HG02642 (cell line): ENCODE results near the gene TBC1D22B.

Experiments used
- ATAC-seq: cut with Tn5 transposase; IDR thresholded peaks from one replicate; pipeline ENCODE4 v1.9.1; 2021; ENCODE audit warnings: mild to moderate bottlenecking; ENCODE audit not compliant: unreplicated experiment, poor library complexity

Gene TBC1D22B

DNA sequence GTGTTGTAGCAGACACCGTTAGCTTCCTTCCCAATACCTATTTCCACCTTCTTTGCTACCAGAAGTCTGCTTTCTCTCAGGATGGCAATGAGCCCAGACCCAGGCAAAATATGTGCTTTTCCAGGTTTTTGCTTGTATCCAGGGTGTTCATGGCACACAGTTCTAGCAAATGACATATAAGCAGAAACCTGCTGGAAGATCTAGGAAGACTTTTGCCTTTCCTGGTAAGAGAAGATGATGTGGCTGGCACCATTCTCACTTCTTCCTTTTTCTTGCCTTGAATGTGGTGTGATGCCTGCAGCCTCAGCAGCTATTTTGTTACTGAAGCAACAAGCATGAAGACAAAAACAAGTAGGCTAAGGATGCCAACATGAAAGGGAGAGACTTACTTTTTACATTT, 19.2 kb upstream of the TBC1D22B start:
- no peak for ATAC-seq

DNA sequence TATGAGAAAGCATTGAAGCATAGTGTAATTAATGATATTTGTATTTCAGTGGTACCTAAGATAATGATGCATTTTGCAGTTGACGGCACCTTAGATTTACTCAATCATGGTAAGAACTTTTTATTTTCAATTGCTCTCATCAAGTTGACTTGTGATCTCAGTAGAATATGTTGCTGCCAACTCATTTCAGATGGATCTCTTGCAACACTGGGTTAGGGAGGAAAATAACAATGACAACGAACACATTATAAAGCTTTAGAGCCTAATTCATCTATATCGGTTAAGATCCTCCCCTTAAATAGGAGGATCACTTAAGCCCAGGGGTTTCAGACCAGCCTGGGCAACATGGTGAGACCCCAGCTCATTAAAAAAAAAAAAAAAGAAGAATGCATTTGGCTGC, 18.0 kb upstream of the TBC1D22B start:
- no peak for ATAC-seq

DNA sequence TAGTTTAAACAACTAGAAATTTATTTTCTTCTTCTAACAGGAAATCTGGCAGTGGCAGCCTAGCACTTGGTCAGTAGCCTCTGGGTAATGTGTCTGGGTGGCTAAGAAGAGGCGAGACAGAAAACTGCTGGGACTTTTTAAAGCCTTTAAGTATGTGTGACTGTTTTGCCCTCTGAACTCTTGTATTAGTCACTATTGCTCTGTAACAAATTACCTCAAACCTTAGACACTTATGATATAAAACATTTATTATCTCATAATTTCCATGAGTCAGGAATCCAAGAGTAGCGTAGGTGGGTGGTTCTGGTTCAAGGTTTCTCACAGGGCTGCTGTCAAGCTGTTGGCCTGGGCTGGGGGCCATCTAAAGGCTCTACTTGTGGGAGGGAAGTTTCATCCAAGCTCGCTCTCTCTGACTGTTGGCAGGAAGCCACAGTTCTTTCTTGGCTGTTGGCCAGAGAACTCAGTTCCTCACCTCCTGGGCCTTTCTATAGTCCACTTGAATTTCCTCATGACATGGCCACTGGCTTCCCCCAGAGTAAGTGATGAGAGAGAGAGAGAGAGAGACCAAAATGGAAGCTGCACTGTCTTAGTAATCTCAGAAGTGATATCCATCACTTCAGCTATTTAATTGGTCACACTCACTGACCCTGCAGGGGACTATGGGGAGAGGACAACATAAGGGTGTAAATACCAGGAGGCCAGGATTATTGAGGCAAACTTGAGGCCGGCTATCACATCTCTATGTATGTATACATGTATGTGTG, 17.4 kb upstream of the TBC1D22B start:
- ATAC-seq = peak; percentile 73

DNA sequence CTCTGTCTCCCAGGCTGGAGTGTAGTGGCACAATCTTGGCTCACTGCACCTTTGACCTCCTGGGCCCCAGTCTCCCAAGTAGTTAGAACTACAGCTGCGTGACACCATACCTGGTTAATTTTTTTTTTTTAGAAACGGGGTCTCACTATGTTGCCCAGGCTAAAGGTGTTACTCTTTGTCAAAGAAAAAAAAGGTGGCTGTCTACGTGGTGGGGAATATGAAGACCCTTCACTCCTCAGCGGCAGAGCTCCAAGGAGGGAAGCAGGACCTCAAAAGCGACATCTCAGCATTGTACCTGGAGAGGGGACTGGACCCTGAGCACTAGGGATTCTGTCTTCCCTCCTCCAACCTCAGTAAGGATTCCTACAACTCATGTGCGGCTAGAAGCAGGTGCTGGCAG, 16.4 kb upstream of the TBC1D22B start:
- ATAC-seq = no peak

DNA sequence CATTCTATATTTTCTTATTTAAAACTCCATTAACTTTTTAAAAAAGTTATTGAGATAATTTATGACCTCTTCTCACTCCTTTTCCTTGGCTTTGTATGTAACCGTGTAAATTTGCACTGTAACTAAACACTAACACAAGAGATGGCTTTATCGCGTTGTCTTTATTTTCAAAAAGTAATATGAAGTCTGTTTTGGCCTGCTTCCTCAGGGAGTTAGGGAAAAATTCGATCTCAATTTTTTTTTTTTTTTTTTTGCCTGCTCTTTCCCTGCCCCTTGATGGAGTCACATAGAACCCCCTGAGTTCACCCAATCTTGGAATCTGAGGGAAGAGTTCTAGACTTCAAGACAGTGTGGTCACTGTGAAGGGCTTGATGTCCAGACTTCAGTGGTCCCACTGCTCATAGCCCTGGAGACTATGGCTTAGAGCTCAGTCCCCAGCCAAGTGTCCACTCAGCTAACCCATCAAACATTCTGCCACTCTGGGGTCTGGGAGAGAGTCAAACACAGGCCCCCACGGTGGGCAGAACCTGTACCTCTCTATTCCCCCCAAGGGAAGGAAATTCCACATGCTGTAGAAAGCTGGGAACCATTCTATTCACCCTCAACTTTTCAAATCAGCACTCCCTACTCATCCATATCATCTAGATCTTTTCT, 15.7 kb upstream of the TBC1D22B start:
- ATAC-seq = no peak

DNA sequence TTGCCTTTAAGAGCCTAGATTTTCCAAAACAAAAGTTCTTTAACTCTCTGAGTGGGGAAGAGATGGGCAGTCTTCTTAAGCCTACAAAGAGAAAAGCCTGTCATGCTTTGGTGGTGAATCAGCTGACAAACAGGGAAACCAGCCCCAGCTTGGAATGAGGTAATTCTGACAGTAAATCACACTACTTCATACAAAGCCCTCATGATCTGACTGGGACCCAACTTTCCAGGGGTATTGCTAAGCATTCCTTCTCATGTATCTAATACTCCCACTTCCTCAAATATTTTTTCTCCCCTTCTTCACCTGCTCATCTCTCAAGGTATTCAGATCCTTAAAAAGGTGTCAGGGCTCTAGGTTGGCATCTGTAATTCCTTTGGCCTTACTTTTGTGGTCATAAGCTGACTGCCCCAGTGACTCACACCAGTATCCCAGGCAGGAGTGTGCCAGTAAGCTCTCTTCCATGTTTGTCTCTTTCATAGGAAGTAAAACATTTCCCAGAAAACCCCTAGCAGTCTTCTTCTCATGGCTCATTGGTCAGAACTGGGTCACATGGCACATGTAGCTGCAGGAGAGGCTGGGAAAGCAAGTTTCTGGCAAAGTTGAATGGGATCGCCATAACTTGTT, 15.0 kb upstream of the TBC1D22B start:
- no peak for ATAC-seq

DNA sequence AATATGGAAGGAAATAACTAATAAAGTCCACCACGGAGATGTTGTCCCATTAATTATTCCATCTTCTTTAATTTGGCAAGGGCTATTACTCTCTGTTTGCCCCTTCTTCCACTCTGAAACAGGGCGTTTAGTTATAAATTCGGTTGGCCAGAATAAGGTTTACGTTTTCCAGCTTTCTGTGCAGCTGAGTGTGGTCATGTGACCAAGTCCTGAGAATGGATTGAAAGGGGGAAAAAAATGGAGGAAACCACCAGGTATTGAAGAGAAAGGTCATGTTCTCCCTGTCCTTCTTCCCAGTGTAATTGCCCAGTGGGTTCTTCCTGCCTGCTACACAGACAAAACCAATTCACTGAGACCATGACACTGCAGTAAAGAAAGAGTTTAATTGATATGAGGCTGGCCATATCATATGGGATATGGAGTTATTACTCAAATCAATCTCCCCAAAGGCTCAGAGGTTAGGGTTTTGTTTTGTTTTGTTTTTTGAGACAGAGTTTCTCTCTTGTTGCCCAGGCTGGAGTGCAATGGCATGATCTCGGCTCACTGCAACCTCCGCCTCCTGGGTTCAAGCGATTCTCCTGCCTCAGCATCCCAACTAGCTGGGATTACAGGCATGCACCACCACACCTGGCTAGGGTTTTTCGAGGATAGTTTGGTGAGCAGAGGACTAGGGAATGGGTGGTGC, 14.3 kb upstream of the TBC1D22B start:
- ATAC-seq = no peak

DNA sequence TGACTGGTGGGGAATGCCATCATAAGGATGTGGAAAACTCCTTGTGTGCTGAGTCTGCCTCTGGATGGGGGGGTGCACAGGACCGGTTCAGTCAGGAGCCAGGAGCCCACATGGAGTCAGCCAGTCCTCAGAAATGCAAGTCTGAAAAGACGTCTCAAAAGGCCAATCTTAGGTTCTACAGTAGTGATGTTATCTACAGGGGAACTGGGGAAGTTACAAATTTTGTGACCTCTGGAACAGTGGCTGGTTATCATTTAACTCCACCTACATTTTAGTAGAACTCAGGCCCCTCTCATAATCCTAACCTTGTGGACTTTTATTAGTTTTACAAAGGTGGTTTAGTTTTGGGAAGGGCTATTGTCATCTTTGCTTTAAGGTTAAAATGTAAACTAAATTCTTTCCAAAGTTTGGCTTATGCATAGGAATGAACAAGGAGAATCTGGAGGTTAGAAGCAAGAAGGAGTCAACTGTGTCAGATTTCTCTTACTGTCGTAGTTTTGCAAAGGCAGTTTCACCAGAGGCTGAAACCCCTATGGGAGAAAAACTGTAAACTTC, 13.7 kb upstream of the TBC1D22B start:
- no peak for ATAC-seq

DNA sequence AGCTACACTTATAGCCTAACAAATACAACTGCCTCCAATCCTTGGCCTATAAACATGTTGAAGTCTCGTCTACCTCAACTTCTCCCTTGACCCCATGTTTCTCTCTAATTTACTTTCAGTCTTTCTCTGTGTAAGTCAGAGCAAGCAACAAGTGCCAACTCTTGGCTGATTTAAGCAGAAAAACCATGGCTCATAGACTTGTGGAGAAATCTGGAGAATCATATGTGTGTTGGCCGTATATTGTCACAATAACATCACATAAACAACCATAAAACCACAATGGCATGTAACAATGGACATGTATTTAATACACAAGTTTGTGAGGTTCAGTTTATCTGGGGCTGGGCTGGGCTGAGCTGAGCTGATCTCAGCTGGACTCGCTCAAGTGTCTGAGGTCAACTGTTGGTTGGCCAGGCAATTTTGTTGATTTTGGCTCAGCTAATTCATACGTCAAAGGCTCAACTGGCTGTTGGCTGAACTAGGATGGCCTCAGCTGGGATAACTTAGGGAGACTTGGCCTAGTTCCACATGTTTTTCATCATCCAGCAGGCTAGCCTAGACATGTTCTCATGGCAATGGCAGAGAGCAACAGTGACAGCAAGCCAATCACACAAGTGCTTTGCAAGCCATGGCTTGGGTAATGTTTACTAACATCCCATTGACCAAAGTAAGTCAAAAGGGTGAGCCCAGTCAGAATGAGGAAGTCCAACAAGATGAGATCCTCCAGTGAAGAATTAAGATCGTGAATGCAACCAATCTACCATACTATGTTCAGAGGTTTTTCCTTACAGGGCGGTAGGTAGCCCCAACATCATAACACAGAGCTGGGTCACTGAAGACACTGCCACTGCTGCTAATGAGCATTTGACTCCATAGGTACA, 12.9 kb upstream of the TBC1D22B start:
- no peak for ATAC-seq

DNA sequence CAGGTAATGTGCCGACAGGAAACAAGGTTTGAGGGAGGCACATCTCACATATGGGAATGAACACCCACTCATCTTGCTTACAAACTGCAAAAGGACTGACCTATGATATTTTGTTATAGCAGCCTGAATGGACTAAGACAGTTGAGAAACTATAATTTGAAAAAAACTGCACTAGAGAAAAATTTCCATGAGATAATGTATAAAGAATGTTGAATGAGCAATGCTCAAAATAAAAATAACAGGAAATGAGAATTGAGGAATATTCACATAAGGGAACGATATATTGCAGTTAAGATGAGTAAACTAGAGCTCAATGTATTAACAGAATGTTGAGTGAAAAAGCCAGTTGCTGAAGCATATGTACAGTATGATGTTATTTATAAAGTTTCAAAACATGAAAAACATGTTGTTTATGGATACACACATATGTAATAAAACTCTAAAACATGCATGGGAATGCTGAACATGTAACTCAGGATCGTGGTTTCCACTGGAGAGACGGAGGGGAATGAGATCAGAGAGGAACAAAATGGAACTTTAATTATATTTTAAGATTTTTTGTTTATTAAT, 6.3 kb upstream of the TBC1D22B start:
- no peak for ATAC-seq

DNA sequence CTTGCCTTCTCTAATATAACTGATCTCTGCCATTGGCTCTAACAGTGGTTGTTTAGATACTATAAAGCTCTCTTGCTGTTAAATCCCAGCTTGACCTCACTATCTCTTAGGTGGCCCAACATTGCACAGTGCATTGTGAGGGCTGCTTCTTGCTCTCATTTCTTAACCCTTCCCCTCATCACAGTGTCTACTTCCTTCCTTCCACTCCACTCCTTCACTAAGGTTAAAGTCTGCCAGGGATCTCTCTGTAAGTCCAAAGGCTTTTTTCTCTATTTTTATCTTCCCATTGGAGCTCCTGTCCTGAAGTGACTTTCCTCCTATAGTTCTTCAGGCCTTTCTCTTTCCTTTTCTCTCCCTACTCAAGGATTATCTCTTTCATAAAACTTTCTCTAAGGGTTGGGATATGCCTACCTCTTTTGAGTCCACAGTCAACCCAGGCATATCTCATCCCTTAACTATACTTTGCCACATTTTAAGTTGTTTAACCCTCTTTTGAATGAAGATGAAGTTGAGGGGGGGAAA, 4.0 kb upstream of the TBC1D22B start:
- no peak for ATAC-seq

DNA sequence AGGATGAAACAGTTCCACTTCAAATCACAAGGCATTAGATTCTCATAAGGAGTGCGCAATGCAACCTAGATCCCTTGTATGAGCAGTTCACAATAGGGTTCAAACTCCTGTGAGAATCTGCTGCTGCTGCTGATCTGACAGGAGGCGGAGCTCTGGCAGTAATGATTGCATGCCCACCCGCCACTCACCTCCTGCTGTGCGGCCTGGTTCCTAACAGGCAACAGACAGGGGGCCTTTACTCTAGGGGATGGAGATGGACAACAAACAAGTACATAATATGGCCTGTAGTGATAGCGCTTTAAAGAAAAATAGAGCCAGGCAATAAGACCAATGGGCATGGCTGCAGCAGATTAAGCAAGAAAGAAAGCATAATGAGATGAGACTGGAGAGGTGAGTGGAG, 2.7 kb upstream of the TBC1D22B start:
- no peak for ATAC-seq

DNA sequence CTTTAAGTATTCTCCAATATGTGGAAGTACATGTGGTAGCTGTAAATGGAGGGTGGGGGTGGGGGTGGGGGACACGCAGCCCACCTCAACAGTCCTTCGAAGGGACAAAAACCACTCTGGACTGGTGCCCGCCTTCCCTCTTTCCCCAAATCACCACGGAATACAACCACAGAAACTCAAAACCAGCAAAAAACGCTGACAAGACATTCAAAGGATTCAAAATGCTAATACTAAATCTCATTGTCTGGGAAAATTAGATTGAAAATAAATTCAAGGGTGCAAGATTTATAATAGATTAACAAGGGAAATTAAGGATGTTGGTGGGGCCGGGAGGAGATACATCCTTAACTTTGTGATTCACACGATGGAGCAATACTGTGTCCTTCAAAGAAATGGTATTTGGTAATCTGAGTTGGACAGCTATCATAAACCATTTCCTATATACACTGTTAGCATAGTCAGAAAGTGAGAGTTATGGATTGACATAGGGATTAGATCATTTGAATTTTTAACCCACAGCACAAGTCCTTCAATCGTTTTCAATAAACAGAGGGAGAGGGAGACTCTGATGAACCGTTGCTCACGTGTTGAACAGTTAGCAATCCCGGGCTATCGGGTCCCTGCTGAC, 766 bp upstream of the TBC1D22B start:
- ATAC-seq = no peak

DNA sequence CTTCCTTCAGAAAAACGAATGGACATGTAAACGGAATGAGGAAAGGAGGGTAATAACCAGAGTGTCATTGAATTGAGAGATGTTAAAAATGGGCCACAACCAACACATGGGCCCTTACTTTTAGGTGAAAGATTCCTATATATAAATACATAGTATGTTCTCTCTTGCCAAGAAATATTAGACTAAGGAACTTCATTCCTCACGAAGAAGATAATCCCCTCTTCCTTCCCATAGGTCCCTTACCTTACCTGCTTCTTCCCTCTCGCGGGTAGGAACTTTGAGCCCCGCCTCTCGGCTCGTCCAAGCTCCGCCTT, 295 bp upstream of the TBC1D22B start:
- no peak for ATAC-seq

DNA sequence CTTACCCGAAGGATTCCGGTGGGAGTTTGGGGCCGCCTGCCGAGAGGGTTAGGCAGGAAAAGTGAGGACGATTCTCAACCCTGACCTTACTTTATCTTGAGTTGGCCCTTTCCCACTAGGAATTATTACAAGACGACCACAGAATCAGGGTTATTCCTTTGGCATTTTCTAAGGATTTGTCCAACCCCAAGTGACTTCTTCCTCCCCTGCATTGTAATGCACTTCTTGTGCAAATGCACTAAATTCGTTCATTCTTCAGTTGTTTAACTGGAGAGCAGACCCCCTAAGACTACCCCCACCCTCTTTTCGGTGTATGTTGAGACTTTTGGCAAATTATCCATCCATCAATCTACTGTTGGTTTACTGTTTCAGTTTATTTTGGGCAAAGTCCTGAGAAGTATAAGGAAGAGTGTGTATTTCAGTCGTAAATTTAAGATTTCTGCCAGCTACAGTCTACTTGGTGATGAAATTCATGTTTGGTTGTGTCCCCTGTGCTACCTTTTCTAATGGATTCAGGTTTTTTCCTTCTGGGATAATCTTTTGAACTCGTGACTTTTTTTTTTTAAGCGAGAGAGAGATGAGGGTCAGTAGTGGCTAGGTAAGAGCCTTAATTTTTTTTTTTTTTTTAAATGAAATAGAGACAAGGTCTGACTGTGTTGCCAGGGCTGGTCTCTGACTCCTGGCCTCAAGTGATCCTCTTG, 983 bp downstream of the TBC1D22B start:
- ATAC-seq = no peak

DNA sequence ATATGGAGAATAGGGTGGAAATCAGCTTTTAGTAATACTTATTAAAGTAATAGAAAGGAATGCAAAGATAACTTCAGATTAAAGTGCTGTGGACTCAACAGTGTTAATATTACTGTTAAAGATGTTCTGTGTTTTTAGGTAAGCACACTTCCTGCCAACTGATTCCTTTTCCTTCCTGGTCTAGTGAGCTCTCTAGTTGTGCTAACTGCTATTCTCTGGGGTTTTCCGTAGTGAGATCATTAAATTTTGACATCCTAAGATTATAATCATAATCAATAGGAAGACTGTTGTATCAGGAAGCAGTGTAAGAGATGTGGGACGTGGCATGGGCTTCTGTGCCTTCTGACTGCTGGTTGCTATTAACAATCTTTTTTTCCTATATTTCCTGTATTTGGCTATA, 1.6 kb downstream of the TBC1D22B start:
- ATAC-seq = no peak

DNA sequence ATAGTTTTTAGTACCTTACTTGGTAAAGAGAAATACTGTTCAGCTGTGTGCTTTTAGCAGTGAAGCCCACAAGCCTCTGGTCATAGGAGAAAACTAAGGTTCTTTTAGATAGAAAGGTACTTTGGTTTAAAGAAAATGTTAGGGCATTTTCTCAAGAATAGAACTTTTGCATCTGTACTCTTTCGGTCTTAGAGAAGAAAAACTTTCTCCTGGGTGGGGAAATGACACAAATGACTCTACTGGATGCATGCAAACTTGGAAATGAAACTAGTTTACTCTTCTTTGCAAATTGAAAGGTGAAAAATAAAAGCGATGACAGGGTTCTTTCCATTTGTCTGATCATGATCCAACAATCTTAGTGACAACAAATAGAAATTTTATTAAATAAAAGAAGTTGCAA, 2.5 kb downstream of the TBC1D22B start:
- no peak for ATAC-seq

DNA sequence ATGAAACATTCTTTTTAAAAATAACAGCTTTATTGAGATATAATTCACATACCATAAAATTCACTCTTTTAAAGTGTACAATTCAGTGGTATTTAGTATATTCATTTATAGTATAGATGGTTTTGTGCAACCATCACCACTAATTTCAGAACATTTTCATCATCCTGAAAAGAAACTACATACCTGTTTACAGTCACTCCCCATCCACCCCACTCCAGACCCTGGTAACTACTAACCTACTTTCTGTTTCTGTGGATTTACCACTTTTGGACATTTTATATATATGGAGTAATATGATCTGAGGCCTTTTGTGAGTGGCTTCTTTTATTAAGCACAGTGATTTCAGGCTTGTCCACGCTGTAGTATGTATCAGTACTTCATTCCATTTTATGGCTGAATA, 2.9 kb downstream of the TBC1D22B start:
- ATAC-seq = no peak
